ENCODE measurements around the gene PHACTR3.

GRCh38 chr20:59644371-59644939 lies 40.1 kb downstream of the PHACTR3 start:
- TF ChIP-seq CTCF (IDR thresholded peaks at IDR 0.05) (no peak), POLR2AphosphoS5 (IDR thresholded peaks at IDR 0.05) (no peak), POLR2A (IDR thresholded peaks at IDR 0.05) (no peak), EP300 (IDR thresholded peaks at IDR 0.05) (no peak)

Measured in suprapubic skin (tissue), 4 donors.